ENCODE results near the gene PTEN. TPM values are rescaled to one million over a fixed set of nuclear protein-coding genes. Genes with fewer than 3 reads are reported as not detected.
A peak's percentile ranks its signal among the peaks of the same experiment; 100 is the strongest.

PTEN gene
- total and polyA plus RNA-seq, 5 donors from 2014 or later = 25.9 to 99.2 (median 29.1) TPM

DNA sequence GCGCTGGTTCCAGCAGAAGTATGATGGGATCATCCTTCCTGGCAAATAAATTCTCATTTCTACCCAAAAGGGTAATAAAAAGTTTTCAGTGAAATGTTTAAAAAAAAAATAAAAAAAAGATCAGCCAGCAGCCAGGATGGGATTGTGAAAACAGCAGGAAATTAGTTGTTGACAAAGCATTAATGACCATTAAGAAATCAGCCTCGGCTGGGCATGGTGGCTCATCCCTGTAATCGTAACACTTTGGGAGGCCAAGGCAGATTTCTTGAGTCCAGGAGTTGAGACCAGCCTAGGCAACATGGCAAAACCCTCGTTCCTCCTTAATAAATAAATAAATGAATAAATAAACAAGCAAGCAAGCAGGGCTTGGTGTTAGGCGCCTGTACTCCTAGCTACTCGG, 82.6 kb downstream of the PTEN start:
- no peak for DNase-seq
- H3K27me3 ChIP-seq (ENCODE audit: control insufficient read depth, insufficient read depth, low read length) = no peaks in the 10 kb centered on the region
- H3K4me1 ChIP-seq (ENCODE audit: control insufficient read depth, insufficient read depth, low read length, poor library complexity, severe bottlenecking) = no peaks in the 10 kb centered on the region
- Mint-ChIP-seq H3K36me3 (peaks cover 22% of the 10 kb centered on the region), H3K27ac (no peak overlapping the region), H3K9me3 (no peaks in the 10 kb centered on the region), H3K4me3 (no peak overlapping the region), H3K4me1 (peaks cover 20 to 37% (median 27%) of the 10 kb centered on the region in 4 donors), H3K27me3 (no peaks in the 10 kb centered on the region)
- no peak overlapping the region for H3K27ac ChIP-seq (ENCODE audit: insufficient read depth, low read length, poor library complexity, severe bottlenecking)
- no peaks in the 10 kb centered on the region for H3K9me3 ChIP-seq (ENCODE audit: control insufficient read depth in 2 of 2, low read length in 2 of 2)
- H3K4me3 ChIP-seq (ENCODE audit: low read depth, low read length) = no peak overlapping the region
- peaks cover 11% of the 10 kb centered on the region for H3K36me3 ChIP-seq (ENCODE audit: control insufficient read depth, insufficient read depth, low read length)
- ATAC-seq (ENCODE audit: low read depth in 2 of 2) = no peak

DNA sequence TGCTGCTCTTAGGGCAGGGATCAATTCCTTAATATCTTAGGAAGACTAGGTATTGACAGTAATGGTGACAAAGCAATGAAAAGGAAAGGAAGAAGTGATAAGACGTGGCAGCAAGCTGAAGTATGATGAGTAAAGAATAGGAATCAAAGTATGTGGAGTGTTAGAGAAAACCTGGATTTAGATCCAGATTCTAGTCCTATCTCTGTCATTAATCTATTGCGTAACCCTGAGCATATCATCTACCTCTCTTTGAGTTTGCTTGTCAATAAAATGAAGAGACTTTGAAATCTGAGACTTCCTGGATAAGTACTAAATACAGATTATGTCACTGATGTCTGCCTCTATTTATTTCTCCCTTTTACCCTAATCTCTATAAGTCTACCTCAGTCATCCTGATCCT, 89.2 kb downstream of the PTEN start:
- ATAC-seq (ENCODE audit: low read depth in 2 of 2) (no peak), DNase-seq (no peak)
- Mint-ChIP-seq H3K27me3 (no peaks in the 10 kb centered on the region), H3K4me1 (peaks cover 25 to 33% (median 29%) of the 10 kb centered on the region in 4 donors), H3K4me3 (no peak overlapping the region), H3K9me3 (no peaks in the 10 kb centered on the region), H3K36me3 (peaks cover 20% of the 10 kb centered on the region), H3K27ac (peak overlapping the region in 2 of 3 donors; percentile 3 to 43)
- Histone ChIP-seq H3K27me3 (ENCODE audit: control insufficient read depth, insufficient read depth, low read length) (no peaks in the 10 kb centered on the region), H3K9me3 (ENCODE audit: control insufficient read depth in 2 of 2, low read length in 2 of 2) (no peaks in the 10 kb centered on the region), H3K4me3 (ENCODE audit: low read depth, low read length) (no peak overlapping the region), H3K36me3 (ENCODE audit: control insufficient read depth, insufficient read depth, low read length) (peaks cover 35% of the 10 kb centered on the region), H3K4me1 (ENCODE audit: control insufficient read depth, insufficient read depth, low read length, poor library complexity, severe bottlenecking) (peaks cover 5% of the 10 kb centered on the region), H3K27ac (ENCODE audit: insufficient read depth, low read length, poor library complexity, severe bottlenecking) (no peak overlapping the region)

DNA sequence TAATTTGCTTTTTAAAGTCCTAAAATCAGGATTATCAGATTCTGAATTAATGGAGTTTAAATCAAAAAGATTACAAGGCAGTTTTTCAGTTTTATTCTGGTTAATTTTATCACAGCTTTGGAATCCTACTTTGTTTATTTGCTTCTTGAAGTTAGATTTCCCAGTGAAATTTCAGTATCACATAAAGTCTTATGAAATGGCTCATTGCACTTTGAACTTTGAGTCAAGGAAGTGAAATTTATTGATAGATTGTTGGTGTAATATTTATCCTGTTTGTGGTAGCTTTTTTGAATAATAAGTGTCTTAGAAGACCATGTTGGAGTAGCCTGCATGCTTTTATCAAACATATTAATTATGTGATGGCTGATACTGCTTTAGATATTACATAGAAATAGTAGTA, 92.6 kb downstream of the PTEN start:
- H3K36me3 Mint-ChIP-seq = peaks cover 35% of the 10 kb centered on the region
- H3K36me3 ChIP-seq (ENCODE audit: control insufficient read depth, insufficient read depth, low read length) = peaks cover 60% of the 10 kb centered on the region
- H3K27ac Mint-ChIP-seq = no peak overlapping the region
- H3K9me3 ChIP-seq (ENCODE audit: control insufficient read depth in 2 of 2, low read length in 2 of 2) = no peaks in the 10 kb centered on the region
- no peaks in the 10 kb centered on the region for H3K9me3 Mint-ChIP-seq
- H3K4me3 ChIP-seq (ENCODE audit: low read depth, low read length) = no peak overlapping the region
- peak overlapping the region; percentile 5 for H3K27ac ChIP-seq (ENCODE audit: insufficient read depth, low read length, poor library complexity, severe bottlenecking)
- DNase-seq (no peak), ATAC-seq (ENCODE audit: low read depth in 2 of 2) (no peak)
- H3K4me3 Mint-ChIP-seq = no peak overlapping the region
- peaks cover 29 to 42% (median 33%) of the 10 kb centered on the region in 4 donors for H3K4me1 Mint-ChIP-seq
- no peaks in the 10 kb centered on the region for H3K27me3 Mint-ChIP-seq
- peaks cover 5% of the 10 kb centered on the region for H3K4me1 ChIP-seq (ENCODE audit: control insufficient read depth, insufficient read depth, low read length, poor library complexity, severe bottlenecking)
- no peaks in the 10 kb centered on the region for H3K27me3 ChIP-seq (ENCODE audit: control insufficient read depth, insufficient read depth, low read length)

DNA sequence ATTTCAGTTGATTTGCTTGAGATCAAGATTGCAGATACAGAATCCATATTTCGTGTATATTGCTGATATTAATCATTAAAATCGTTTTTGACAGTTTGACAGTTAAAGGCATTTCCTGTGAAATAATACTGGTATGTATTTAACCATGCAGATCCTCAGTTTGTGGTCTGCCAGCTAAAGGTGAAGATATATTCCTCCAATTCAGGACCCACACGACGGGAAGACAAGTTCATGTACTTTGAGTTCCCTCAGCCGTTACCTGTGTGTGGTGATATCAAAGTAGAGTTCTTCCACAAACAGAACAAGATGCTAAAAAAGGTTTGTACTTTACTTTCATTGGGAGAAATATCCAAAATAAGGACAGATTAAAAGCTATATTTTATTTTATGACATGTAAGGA, 94.3 kb downstream of the PTEN start:
- H3K36me3 Mint-ChIP-seq = peaks cover 38% of the 10 kb centered on the region
- H3K27me3 ChIP-seq (ENCODE audit: control insufficient read depth, insufficient read depth, low read length) = no peaks in the 10 kb centered on the region
- H3K27ac Mint-ChIP-seq = no peak overlapping the region
- no peak overlapping the region for H3K4me3 ChIP-seq (ENCODE audit: low read depth, low read length)
- H3K4me3 Mint-ChIP-seq = no peak overlapping the region
- no peak for ATAC-seq (ENCODE audit: low read depth in 2 of 2)
- no peaks in the 10 kb centered on the region for H3K9me3 Mint-ChIP-seq
- H3K9me3 ChIP-seq (ENCODE audit: control insufficient read depth in 2 of 2, low read length in 2 of 2) = no peaks in the 10 kb centered on the region
- H3K4me1 Mint-ChIP-seq = peaks cover 26 to 40% (median 35%) of the 10 kb centered on the region in 4 donors
- no peak overlapping the region for H3K27ac ChIP-seq (ENCODE audit: insufficient read depth, low read length, poor library complexity, severe bottlenecking)
- H3K27me3 Mint-ChIP-seq = no peaks in the 10 kb centered on the region
- peaks cover 5% of the 10 kb centered on the region for H3K4me1 ChIP-seq (ENCODE audit: control insufficient read depth, insufficient read depth, low read length, poor library complexity, severe bottlenecking)
- peaks cover 57% of the 10 kb centered on the region for H3K36me3 ChIP-seq (ENCODE audit: control insufficient read depth, insufficient read depth, low read length)
- DNase-seq = no peak

DNA sequence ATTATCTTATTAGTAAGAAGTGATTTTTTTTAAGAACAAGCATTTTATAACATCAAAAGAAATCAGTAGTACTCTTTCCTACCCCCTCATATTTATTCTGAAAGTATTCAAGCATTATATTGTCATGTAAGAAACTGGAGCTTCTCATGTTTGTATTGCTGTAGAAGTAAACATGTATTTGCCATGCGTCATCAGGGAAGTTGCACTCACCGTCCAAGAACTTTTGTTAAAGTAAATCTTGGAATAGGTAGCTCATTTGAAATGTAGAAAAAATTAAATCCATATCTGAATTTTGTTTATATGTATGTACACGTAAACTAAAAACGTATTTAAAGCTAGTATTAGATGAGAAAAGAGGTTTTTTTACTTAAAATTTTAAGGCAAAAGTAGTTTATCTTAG, 96.8 kb downstream of the PTEN start:
- peaks cover 57% of the 10 kb centered on the region for H3K36me3 ChIP-seq (ENCODE audit: control insufficient read depth, insufficient read depth, low read length)
- Mint-ChIP-seq H3K27ac (no peak overlapping the region), H3K27me3 (no peaks in the 10 kb centered on the region), H3K9me3 (no peaks in the 10 kb centered on the region), H3K4me3 (no peak overlapping the region), H3K36me3 (peaks cover 44% of the 10 kb centered on the region), H3K4me1 (peaks cover 22 to 39% (median 32%) of the 10 kb centered on the region in 4 donors)
- H3K9me3 ChIP-seq (ENCODE audit: control insufficient read depth in 2 of 2, low read length in 2 of 2) = no peaks in the 10 kb centered on the region
- no peak for ATAC-seq (ENCODE audit: low read depth in 2 of 2)
- H3K4me3 ChIP-seq (ENCODE audit: low read depth, low read length) = no peak overlapping the region
- no peaks in the 10 kb centered on the region for H3K27me3 ChIP-seq (ENCODE audit: control insufficient read depth, insufficient read depth, low read length)
- no peak for DNase-seq
- H3K4me1 ChIP-seq (ENCODE audit: control insufficient read depth, insufficient read depth, low read length, poor library complexity, severe bottlenecking) = no peaks in the 10 kb centered on the region
- H3K27ac ChIP-seq (ENCODE audit: insufficient read depth, low read length, poor library complexity, severe bottlenecking) = no peak overlapping the region

DNA sequence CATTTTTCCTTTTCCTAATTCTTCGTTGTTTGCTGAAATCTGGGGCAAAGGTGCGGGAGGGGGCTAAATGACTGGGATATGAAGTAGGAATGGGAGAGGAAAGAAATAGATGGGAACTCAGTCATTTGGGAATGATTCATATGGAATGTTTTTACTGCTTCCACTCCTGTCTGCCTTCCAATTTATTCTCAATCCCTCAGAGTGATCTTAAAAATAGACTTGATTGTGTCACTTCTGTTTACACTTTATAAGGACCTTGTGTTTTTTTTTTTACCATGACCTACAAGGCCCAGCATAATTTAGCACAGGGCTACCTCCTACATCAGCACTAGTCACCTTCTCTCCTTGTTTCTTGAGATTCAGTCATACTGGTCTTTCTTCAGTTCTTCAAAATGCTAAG, 97.9 kb downstream of the PTEN start:
- Histone ChIP-seq H3K4me3 (ENCODE audit: low read depth, low read length) (no peak overlapping the region), H3K27ac (ENCODE audit: insufficient read depth, low read length, poor library complexity, severe bottlenecking) (no peak overlapping the region), H3K36me3 (ENCODE audit: control insufficient read depth, insufficient read depth, low read length) (peaks cover 52% of the 10 kb centered on the region), H3K27me3 (ENCODE audit: control insufficient read depth, insufficient read depth, low read length) (no peaks in the 10 kb centered on the region), H3K4me1 (ENCODE audit: control insufficient read depth, insufficient read depth, low read length, poor library complexity, severe bottlenecking) (no peaks in the 10 kb centered on the region), H3K9me3 (ENCODE audit: control insufficient read depth in 2 of 2, low read length in 2 of 2) (no peaks in the 10 kb centered on the region)
- peaks cover 40% of the 10 kb centered on the region for H3K36me3 Mint-ChIP-seq
- H3K27ac Mint-ChIP-seq = no peak overlapping the region
- no peak for DNase-seq
- H3K4me3 Mint-ChIP-seq = no peak overlapping the region
- no peaks in the 10 kb centered on the region for H3K9me3 Mint-ChIP-seq
- no peaks in the 10 kb centered on the region for H3K27me3 Mint-ChIP-seq
- peaks cover 15 to 34% (median 26%) of the 10 kb centered on the region in 4 donors for H3K4me1 Mint-ChIP-seq
- ATAC-seq (ENCODE audit: low read depth in 2 of 2) = no peak

DNA sequence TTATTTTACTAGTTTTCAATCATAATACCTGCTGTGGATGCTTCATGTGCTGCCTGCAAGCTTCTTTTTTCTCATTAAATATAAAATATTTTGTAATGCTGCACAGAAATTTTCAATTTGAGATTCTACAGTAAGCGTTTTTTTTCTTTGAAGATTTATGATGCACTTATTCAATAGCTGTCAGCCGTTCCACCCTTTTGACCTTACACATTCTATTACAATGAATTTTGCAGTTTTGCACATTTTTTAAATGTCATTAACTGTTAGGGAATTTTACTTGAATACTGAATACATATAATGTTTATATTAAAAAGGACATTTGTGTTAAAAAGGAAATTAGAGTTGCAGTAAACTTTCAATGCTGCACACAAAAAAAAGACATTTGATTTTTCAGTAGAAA, 103.0 kb downstream of the PTEN start:
- Histone ChIP-seq H3K9me3 (ENCODE audit: control insufficient read depth in 2 of 2, low read length in 2 of 2) (no peaks in the 10 kb centered on the region), H3K4me3 (ENCODE audit: low read depth, low read length) (no peak overlapping the region), H3K27ac (ENCODE audit: insufficient read depth, low read length, poor library complexity, severe bottlenecking) (no peak overlapping the region), H3K27me3 (ENCODE audit: control insufficient read depth, insufficient read depth, low read length) (no peaks in the 10 kb centered on the region), H3K4me1 (ENCODE audit: control insufficient read depth, insufficient read depth, low read length, poor library complexity, severe bottlenecking) (no peaks in the 10 kb centered on the region), H3K36me3 (ENCODE audit: control insufficient read depth, insufficient read depth, low read length) (peaks cover 24% of the 10 kb centered on the region)
- Mint-ChIP-seq H3K27ac (no peak overlapping the region), H3K4me3 (no peak overlapping the region), H3K36me3 (peaks cover 21% of the 10 kb centered on the region), H3K27me3 (no peaks in the 10 kb centered on the region), H3K9me3 (no peaks in the 10 kb centered on the region), H3K4me1 (peaks cover 2 to 17% (median 14%) of the 10 kb centered on the region in 4 donors)
- ATAC-seq (ENCODE audit: low read depth in 2 of 2) (no peak), DNase-seq (no peak)

DNA sequence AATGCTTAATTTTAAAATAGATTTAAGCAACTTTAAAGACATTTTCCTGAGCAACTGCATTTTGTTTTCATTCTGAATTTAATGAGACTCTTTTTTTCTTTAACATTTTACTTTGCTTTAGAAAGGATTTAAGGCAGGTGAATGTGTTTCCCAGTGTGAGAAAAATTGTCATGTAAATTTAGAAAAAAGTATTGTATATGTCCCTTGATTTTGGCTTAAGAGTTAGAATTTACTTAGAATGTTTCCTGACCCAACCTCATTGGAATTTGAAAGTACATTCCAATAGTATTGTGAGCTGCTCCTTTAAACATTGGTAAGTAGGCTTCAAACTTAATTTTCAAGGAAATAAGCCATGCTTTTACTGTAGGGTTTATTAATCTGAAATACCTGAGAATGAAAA, 110.2 kb downstream of the PTEN start:
- Mint-ChIP-seq H3K27ac (no peak overlapping the region), H3K27me3 (no peaks in the 10 kb centered on the region), H3K36me3 (no peaks in the 10 kb centered on the region), H3K9me3 (peaks cover 0 to 2% (median 0%) of the 10 kb centered on the region in 7 donors), H3K4me3 (no peak overlapping the region), H3K4me1 (peaks cover 0 to 13% (median 7%) of the 10 kb centered on the region in 4 donors)
- DNase-seq (no peak), ATAC-seq (ENCODE audit: low read depth in 2 of 2) (no peak)
- no peak overlapping the region for H3K27ac ChIP-seq (ENCODE audit: insufficient read depth, low read length, poor library complexity, severe bottlenecking)
- no peaks in the 10 kb centered on the region for H3K4me1 ChIP-seq (ENCODE audit: control insufficient read depth, insufficient read depth, low read length, poor library complexity, severe bottlenecking)
- H3K36me3 ChIP-seq (ENCODE audit: control insufficient read depth, insufficient read depth, low read length) = no peaks in the 10 kb centered on the region
- no peak overlapping the region for H3K4me3 ChIP-seq (ENCODE audit: low read depth, low read length)
- H3K27me3 ChIP-seq (ENCODE audit: control insufficient read depth, insufficient read depth, low read length) = no peaks in the 10 kb centered on the region
- no peaks in the 10 kb centered on the region for H3K9me3 ChIP-seq (ENCODE audit: control insufficient read depth in 2 of 2, low read length in 2 of 2)

All from CD4-positive, CD25-positive, alpha-beta regulatory T cell (primary cell).